GM21447 (cell line): ENCODE results near the gene CLP1.
A peak's percentile ranks its signal among the peaks of the same experiment; 100 is the strongest.

Source experiments
- ATAC-seq: cut with Tn5 transposase; IDR thresholded peaks from one replicate; pipeline ENCODE4 v1.9.1; 2021; ENCODE audit not compliant: unreplicated experiment

The CLP1 gene

DNA sequence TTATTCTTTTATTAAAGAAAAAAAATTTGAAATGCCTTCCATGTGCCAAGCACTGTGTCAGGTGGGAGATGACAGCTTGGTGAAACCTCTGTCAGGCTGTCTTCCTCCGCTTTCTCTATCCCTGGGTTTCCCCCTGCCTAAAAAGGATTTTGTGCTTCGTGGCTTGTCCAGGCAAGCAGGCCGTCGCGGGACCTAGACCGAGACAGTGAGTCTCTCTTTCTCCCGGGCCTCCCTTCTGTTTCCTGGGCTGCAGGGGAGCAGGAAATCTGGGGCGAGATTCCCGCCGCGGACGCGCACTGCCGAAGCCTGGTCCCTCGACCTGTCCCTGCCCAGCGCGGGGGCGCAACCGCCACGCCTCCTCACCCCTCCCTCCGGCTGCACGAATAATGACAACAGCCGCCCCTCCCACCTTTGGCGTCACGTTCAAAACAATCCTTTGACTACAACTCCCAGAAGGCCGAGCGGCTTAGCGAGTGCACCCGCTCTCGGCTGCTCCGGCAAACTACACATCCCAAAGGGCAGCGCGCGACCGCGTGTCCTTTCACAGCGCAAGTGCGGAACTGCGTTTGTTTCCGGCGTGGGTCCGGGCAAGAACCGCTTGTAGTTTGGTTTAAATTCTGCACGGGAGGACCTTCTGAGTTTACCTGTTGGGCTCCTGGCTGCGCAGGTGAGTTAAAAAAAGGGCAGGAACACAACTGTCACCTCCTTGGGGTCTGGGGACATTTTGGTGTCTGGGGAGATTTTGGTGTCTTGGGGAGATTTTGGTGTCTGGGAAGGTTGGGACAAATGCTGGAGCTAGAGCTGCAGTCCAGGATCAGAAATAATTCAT is at the start of gene CLP1:
Gene CLP1 (plus strand): TSS at position 569 of the 829 bp plus-strand sequence. CDS start 1,715 bp downstream, outside the sequence.
- ATAC-seq: peak; percentile 99

DNA sequence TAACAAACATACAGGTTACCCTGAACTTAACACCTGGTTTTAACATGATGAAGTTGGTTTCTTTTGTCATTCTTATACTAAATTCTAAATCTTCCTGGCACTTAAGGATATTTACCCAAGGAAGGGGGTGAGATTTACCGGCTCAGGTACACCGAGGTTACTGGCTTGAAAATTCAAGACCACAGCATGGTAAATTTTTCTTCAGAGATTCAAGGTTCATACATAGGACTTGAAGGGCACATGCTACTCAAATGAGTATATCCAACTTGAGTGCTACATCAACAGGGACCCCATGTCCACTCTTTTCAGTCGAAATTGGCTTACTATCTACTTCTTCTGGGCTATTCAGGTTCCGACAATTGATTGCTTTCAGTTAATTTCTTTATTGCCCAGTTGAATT is 47.4 kb upstream of the CLP1 start:
- ATAC-seq: no peak

DNA sequence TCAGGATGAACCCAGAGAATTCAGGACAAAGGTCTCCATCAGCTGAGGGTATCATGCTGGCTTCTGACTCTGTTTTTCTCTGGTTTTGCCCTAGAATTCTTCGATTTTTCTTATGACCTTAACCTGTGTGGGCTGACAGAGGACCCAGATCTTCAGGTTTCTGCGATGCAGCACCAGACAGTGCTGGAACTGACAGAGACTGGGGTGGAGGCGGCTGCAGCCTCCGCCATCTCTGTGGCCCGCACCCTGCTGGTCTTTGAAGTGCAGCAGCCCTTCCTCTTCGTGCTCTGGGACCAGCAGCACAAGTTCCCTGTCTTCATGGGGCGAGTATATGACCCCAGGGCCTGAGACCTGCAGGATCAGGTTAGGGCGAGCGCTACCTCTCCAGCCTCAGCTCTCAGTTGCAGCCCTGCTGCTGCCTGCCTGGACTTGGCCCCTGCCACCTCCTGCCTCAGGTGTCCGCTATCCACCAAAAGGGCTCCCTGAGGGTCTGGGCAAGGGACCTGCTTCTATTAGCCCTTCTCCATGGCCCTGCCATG is 43.3 kb upstream of the CLP1 start:
- ATAC-seq: no peak

DNA sequence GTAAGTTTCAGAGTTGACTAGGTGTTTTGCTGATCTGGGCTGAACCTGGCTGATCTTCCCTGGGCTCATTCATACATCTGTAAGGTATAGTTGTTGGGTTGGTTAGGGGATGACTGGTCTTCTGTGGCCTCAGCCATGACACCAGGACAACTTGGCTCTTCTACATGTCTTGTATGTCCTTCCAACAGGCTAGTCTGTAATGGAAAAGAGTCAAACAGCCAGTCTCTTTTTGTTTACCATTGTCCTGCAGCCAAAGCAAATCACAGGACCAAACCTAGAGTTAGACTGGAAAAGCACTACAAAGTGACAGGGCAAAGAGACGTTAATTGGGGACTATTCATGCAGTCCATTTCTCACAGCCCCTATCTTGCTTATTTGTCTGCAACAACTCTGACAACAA is 42.3 kb upstream of the CLP1 start:
- ATAC-seq: no peak

DNA sequence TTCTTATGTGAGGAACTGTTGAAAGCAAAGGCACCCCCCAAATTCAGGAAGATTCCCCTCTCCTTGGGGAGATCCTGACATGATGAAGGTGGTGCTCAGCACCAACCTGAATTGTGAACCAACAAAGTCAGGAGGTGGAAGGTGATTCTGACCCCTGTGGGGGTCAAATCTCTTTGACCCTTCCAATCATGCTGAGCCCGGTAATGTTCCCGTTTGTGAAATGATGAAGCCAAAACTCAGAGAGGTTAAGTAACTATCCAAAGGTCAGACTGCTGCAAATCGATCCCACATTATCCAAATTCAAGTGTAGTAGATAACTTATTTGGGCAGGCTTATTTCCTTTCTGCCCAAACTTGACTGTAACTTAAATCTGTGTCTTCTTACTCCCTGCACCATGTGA is 41.0 kb upstream of the CLP1 start:
- ATAC-seq: no peak

DNA sequence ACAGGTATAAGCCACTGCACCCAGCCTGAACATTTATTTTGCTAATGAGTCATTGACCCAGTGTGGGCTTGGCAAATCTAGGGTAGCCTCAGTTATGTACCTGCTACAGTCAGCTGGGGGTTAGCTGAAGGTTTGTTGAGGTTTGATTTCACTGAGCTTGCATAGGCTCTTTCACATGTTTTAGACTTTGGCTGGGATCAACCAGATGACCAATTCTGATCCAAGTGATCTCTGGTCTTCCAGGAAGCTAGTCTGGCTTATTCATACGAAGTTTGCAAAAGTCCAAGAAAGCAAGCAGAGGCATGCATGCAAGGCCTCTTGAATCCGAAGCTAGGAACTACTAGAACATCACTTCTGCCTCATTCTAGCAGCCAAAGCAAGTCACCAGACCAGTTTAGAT is 39.1 kb upstream of the CLP1 start:
- ATAC-seq: no peak

DNA sequence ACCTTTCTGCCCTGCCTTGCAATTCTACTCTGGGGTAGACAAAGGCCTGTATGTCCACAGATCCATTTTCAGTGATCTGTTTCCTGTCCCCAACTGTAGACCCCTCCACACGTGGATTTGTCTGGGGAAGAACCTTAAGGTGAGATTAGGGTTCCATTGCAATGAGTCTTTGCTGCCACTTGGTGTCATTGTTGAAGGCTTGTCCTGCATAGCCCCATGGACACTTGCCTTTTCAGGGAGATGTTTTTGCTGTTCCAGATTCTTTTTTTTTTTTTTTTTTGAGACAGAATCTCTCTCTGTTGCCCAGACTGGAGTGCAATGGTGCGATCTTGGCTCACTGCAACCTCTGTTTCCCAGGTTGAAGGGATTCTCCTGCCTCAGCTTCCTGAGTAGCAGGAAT is 38.2 kb upstream of the CLP1 start:
- no peak for ATAC-seq

DNA sequence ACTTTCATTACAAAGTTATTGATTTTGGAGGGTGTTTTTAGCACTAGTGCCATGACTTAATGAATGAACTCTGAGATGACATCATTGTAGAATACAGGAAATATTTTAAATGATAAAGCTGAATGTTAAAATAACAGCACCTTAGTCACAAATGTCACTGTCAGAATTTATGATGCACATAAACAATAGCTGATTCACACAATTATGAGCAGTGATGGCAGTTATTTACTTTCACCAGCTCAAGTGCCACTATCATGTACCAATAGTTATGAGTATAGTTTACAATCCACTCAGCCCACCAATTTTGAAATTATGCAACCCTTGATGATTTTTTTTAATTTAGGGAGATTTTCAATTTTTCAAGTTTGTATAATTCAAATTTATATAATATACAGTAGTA is 37.1 kb upstream of the CLP1 start:
- ATAC-seq: no peak

DNA sequence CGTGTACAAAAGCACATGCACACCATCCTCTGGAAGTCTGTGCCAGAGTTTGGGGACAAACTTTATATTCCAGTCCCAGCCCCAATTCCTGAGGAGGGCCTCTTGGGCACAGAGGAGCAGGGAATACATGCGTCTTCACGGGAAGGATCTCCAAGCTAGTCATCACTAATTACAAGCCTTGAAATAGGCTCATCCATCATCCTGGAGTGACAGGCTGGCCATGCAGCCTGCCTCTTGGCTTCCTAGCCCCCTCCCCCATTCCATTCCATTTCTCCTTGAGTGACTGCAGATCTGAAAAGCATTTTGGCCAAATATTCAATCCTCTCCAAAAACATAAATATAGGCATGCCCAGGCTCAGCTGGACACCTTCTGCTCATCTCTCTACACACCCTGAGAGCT is 35.3 kb upstream of the CLP1 start:
- ATAC-seq: no peak

DNA sequence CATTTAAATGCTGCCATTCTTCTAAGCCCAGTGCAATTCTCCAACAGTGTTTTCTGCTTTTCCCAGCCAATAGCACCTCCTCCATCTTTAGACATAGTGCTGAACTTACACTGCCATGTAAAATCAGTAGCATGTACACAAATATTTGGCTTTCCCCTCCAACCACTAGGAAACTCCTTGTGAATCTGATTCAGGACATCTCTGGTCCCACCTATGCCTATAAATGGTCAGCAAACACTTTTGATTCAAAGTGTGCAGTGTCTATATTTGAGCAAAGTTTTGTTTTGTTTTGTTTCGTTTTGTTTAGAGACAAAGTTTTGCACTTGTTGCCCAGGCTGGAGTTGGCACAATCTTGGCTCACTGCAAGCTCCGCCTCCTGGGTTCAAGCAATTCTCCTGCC is 32.7 kb upstream of the CLP1 start:
- ATAC-seq: no peak

DNA sequence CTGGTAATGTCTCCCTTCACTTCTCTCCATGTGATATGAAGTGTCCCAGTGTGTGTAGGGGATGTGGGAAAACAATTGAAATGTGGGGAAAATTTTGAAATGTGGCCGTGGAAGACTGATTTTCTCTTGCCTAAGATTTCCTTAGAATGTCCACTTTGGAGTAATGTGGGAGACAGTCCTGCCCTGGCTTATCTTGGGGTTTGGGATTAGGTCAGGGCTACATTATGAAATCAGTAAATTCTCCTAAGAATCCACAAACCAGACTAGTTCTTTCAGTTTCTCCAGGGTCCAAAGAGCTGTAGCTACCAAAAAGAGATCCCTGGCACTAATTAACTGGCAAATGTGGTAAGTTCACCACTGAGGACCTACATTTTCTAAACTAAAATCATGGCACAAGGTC is 30.7 kb upstream of the CLP1 start:
- no peak for ATAC-seq

DNA sequence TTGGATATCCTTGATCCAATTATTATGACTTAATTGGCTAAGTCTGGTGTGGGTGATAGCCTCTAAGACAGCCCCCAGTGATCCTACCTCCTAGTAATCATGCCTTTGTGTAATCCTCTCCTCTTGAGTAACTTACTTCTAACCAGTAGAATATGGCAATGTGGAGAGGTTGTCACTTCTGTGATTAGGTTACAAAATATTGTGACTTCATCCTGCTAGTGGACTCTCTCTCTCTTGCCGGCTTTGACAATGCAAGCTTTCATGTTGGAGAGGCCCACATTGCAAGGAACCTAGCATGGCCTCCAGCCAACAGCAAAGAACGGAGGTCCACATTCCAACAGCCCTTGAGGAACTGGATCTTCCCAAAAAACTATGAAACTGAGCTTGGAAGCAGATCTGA is 27.4 kb upstream of the CLP1 start:
- no peak for ATAC-seq

DNA sequence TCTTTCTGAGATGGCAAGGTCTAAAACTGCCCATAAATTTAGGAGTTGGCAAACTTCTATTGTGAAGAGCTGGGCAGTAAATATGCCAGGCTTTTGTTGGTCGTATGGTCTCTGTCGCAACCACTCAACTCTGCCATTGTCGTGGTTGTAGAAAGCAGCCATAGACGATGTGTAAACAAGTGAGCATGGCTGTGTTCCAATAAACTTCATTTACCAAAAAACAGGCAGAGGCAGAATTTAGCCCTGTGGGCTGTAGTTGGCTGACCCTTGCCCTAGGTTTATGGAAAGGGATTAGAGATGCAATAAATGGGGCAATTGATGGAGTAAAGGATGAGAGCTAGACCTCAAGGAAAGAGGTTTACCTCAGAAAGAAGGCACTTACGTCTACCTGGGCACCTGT is 25.4 kb upstream of the CLP1 start:
- no peak for ATAC-seq

DNA sequence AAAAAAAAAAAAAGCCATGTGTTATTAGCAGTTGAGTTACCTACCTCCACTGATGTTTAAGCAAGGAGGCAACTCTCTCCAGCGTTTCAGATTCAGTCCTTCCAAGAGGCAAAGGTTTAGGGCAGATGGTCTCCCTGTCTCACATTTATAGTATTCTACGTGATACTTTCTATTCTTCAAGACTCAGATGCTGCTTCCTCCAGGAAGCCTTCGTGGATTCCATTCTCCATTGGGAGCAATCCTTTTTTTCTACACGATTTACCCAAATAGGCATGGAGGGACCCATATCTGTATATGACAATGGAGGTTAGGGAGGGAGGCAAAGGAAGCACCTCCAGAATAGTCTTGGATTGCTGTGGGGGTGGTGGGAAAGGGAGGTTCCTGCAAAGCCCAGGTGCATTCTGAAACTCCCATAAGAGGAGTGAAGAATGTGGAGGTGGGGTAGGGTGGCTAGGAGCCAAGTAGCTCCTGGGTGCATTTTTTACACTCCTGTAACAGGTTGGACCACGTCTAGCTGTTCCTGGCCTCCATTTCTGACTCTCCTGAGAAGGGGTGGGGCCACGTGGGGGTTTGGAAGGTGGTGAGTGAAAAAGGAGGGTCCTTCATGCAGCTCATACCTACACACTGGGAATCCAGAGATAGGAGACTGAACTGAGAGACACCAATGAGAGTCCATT is 24.0 kb upstream of the CLP1 start:
- ATAC-seq: no peak

DNA sequence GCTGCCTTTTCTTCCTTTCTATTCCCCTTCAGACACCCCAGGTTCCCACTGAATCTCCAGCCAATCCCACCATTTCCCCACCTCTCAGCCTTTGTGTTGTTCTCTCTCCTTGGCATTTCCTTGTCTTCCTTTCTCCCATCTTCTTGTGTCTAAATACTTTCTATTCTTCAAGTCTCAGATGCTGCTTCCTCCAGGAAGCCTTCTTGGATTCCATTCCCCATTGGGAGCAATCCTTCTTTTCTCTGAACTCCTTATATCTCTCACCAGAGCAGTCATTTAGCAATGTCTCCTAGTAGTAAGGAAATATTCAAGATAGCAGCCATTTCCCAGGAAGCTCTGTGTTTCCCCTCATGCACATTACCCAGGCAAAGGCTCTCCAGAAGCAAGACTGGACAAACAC is 23.3 kb upstream of the CLP1 start:
- ATAC-seq: no peak

DNA sequence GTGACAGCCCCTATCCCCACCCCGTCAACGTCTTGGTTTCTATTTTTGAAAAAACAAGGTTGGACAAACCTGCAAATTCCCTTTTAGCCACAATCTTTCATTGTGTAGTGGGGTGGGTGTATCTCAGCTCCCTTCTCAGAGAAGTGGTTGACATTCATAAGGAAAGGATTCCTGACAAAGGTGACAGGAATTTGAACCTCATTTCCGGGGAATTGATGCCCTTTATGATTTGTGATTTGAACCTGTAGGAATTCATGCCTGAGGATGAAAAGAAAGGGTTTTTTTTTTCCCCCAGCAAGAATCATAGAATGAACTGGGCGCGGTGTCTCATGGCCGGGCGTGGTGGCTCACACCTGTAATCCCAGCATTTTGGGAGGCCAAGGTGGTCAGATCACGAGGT is 22.3 kb upstream of the CLP1 start:
- no peak for ATAC-seq

DNA sequence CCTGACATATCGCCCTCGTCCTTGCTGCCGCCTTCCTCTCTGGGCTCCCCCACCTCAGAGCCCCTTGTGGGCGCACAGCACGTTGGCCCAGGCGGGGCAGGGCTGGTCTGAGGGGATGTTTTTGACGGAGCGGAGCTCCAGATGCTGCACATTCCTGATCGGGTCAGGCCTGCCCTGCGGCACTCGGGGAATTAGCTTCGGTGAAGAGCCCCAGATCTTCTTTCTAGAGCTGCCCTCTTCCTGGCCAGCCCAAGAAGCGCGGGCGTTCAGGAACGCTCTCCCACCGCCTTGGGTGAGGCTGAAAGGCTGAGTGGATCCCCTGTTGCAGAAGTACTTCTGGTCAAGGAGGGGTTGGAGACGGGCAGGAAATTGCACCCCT is 19.9 kb upstream of the CLP1 start:
- ATAC-seq: no peak

DNA sequence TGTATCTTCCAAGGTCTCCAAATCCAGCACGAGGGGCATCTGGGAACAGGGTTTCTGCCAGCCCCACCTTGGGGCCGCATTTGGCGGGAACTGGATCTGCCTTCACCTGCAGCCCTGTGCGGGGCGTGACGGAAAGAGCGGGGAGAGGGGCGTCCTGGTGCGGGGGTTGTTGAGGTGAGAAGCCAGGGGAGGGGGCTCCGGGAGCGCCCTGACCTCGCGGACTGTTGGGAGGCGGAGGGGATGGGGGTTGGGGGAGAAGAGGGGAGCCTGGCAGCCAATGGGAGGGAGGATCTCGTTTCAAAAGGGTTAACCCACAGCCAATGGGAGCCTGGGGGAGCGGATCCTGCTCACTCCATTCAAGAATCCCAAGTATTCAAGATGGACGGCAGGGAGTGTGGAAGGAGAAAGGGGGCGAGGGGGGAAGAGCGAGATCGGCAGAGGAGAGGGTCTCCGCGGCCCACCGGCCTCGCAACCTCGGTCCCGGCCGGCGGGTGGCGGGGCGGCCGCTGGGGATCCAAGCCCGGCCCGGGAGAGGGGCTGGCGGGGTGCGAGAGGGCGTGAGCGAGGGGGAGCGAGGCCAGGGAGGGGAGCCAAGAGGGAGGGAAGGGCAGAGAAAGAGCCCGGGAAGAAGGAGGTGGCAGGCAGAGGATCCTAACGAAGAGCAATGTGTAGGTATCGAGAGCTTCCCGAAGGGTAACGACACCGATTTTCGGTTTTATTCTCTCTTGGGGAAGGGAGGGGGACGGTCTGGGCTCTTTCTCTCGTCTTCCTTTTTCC is 19.4 kb upstream of the CLP1 start:
- ATAC-seq: peak; percentile 57

DNA sequence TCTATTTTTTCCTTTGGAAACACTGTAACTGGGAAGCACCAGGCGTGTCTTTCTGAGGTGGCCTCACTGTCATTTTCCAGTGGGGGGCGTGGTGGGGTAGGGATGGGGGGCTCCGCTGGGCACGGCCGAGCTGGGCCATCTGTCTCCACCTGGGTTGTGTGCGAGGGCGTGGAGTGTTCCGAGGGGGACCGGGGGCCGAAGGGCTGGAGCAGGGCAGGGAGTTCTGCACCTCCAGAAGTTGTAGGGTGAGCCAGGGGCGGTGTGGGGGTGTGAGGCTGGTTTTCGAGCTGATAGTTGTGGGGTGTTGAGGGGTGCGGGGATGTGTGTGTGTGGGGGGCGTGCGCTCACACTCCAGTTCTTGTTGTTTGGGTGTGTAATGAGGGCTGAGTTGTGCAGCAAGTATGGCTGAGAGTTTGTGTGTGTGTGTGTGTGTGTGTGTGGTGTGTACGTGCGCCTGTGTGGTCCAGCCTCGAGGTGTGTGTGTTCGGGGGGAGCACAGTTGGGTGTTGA is 18.7 kb upstream of the CLP1 start:
- ATAC-seq: no peak

DNA sequence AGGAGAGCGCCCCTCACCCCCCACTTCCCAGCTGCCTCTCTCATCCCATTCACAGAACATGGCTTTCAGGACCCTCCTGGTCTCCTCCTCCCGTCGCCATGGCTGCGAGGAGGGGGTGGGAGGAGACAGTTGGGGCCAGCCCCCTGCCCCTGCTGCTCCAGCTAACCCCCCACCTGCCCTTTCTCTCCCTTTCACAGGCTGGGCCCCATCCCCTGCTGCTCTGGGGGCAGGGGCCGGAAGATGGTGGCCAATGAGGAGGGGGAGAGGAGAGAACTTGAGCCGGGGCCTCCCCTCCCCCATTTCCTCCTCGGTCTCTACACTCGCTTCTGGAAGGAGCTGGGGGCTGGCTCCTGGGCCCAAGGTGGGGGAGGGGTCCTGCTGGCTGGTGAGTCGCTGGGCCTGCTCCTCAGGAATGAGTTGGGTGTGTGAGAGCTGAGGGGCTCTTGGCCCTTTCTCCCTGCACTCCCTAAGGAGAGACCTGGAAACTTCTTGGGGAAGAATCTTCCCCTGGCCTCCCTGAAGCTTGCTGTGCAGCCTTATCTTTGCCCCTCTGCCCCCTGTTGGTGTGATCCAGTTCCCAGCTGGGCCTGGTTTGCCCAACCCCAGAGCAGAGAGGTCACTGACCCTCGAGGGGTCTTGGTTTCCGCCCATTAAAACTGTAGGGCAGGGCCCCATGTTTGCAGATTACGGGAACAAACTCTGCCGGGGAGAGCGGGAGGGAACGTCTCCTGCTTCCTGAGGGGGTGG is 18.1 kb upstream of the CLP1 start:
- ATAC-seq: no peak
